Measurements from ENCODE around the gene SKIC3. TPM values are rescaled to one million over a fixed set of nuclear protein-coding genes. Genes with fewer than 3 reads are reported as not detected.

Gene SKIC3
- 454 TPM in 2 replicates for total RNA-seq (2013; cell fraction: nucleolus; rRNA removed)
- total RNA-seq (2014; rRNA removed) = 57.3 and 74.7 TPM in 2 replicates
- 69.9 and 75.9 TPM in 2 replicates for total RNA-seq (2014; rRNA removed; fragmentation: Illumina TruSeq; extraction: Trizol)
- total RNA-seq (2021) = 57.0 and 65.3 TPM in 2 replicates
- polyA plus RNA-seq (2011; ENCODE audit: low read depth) = 20.6 TPM
- polyA plus RNA-seq (2011; rRNA removed) = 73.7 and 124 TPM in 2 replicates
- polyA plus RNA-seq (2011; cell fraction: cytosol; rRNA removed) = 18.9 and 19.8 TPM in 2 replicates
- polyA plus RNA-seq (2011; cell fraction: nucleus; rRNA removed) = 113 and 162 TPM in 2 replicates
- 26.7 and 35.8 TPM in 2 replicates for polyA plus RNA-seq (2012)
- 49.2 and 58.4 TPM in 2 replicates for polyA plus RNA-seq (2014; fragmentation: Illumina TruSeq; extraction: Trizol)
- polyA plus RNA-seq (2014; fragmentation: Nextera tagmentation; extraction: Ambion mirVana) = 10 to 100 TPM; 23.6 to 42.1 TPM
- polyA plus RNA-seq (2014; rRNA removed) = 32.7 and 36.6 TPM in 2 replicates
- polyA plus RNA-seq (2016; fragmentation: Nextera tagmentation; extraction: Ambion mirVana) = 10 to 100 TPM; 54.0 to 61.3 TPM
- polyA minus RNA-seq (2011; rRNA and poly(A)+ RNA removed) = 76.0 and 124 TPM in 2 replicates
- polyA minus RNA-seq (2011; cell fraction: cytosol; rRNA and poly(A)+ RNA removed) = 23.3 and 31.5 TPM in 2 replicates
- polyA minus RNA-seq (2011; cell fraction: nucleus; rRNA and poly(A)+ RNA removed) = 78.8 and 92.6 TPM in 2 replicates
- Bru-seq, nascent RNA = percentile 85 among the genes with signal in this experiment
- BruChase-seq, experiment 1, labeled RNA remaining after a 6-hour chase = percentile 91 among the genes with signal in this experiment
- BruChase-seq, experiment 2, labeled RNA remaining after a 2-hour chase = percentile 90 among the genes with signal in this experiment
- long read RNA-seq, experiment 1, partial matches to known transcripts = 6 of 7 reads
- long read RNA-seq, experiment 1, other reads (novel, unspliced or antisense) = 1 of 7 reads
- long read RNA-seq, experiment 2, partial matches to known transcripts = 109 of 124 reads
- long read RNA-seq, experiment 2, other reads (novel, unspliced or antisense) = 15 of 124 reads

GRCh38 chr5:95554647-95555548 is at the start of gene SKIC3, which contains the start of gene ARSK:
Gene SKIC3, minus strand, starts transcription at chr5:95554977. Its CDS starts 7,827 bp downstream, at chr5:95547150.
Gene ARSK, plus strand, starts transcription at chr5:95555101. Its CDS starts 178 bp downstream, at chr5:95555279.
- H3K9ac ChIP-seq (ENCODE audit: control insufficient read depth, insufficient read depth, low read length) = peak within 1 kb of the TSS; percentile 71
- intact Hi-C loops (cut with micrococcal nuclease; ENCODE audit: unreplicated experiment) = loop anchor here (1.0 to 10.0 kb wide), 3 partner anchors 62 to 290 kb away; partner anchors contain the start of gene RHOBTB3
- ChIA-PET CTCF (interaction anchor here (0.9 to 1.0 kb wide), 2 partner anchors 9 to 22 kb away, joined by 4 to 5 read pairs; no protein-coding TSS in a partner anchor), POLR2A (interaction anchor here (0.5 to 1.3 kb wide), 4 partner anchors 9 to 138 kb away, joined by 3 to 4 read pairs (median 4); no protein-coding TSS in a partner anchor), RAD21 (ENCODE audit: unreplicated experiment) (interaction anchor here (0.8 to 1.6 kb wide), 5 partner anchors 11 to 474 kb away, joined by 3 to 5 read pairs (median 4); partner anchors contain the start of gene RFESD), SMC1A (ENCODE audit: uncharacterized antibody, unreplicated experiment) (interaction anchor here (1.3 kb wide), 1 partner anchor 18 kb away, joined by 3 read pairs; no protein-coding TSS in a partner anchor)
- H3K9me3 ChIP-seq (replicated peaks; ENCODE audit: control insufficient read depth, insufficient read depth, low read length) = no peaks in the 10 kb centered on the region
- peak within 1 kb of the TSS; percentile 87 for H3K4me2 ChIP-seq (ENCODE audit: control insufficient read depth, insufficient read depth)
- H3K4me1 ChIP-seq (ENCODE audit: control insufficient read depth, insufficient read depth, low read length) = peaks cover 4% of the 10 kb centered on the region; the same call in 1 of the 2 replicates
- H3K79me2 ChIP-seq (ENCODE audit: control insufficient read depth, insufficient read depth, low read length) = peaks cover 27% of the 10 kb centered on the region
- in situ Hi-C loops (cut with MboI) = no loop called here
- no peaks in the 10 kb centered on the region for H3K36me3 ChIP-seq (ENCODE audit: control insufficient read depth in 2 of 2, insufficient read depth in 2 of 2, low read length in 1 of 2)
- WGBS (ENCODE audit: insufficient coverage, insufficient replicate concordance, low lambda C conversion rate, missing lambda C conversion rate) = under 1% methylated on average over 63 of the region's 63 CpGs
- peak within 1 kb of the TSS; percentile 87 for H3K4me3 ChIP-seq
- H3K27me3 ChIP-seq (replicated peaks in 1 of 2; ENCODE audit: control insufficient read depth in 2 of 2, insufficient read depth in 2 of 2, low read length in 1 of 2) = no peaks in the 10 kb centered on the region
- DNase-seq (ENCODE audit: low read depth, low spot score) (peak; percentile 99), ATAC-seq (peak; percentile 94), FAIRE-seq (peak; percentile 92)
- BruUV-seq (replicated peaks) = TSS peak; percentile 81
- peak within 1 kb of the TSS; percentile 80 for H3K27ac ChIP-seq (ENCODE audit: control insufficient read depth, insufficient read depth)
- peak within 1 kb of the TSS; percentile 94 for H2AFZ ChIP-seq (ENCODE audit: control insufficient read depth, low read depth, low read length)
- no peaks in the 10 kb centered on the region for H4K20me1 ChIP-seq (ENCODE audit: control insufficient read depth, insufficient read depth)
- TF ChIP-seq SIX5 (IDR thresholded peaks at IDR 0.05; ENCODE audit: low read depth, low read length, severe bottlenecking) = peak; percentile 86
- peak in 1 of 2 experiments; percentile 96; a peak in 2 of 4 replicates for TF ChIP-seq SRF (IDR thresholded peaks at IDR 0.05; ENCODE audit: low read depth in 2 of 2, low read length in 2 of 2)
- no peak for TF ChIP-seq HDAC2 (IDR thresholded peaks at IDR 0.05)
- TF ChIP-seq TARDBP (IDR thresholded peaks at IDR 0.05; ENCODE audit: borderline replicate concordance) = no peak
- TF ChIP-seq TAF1 (IDR thresholded peaks at IDR 0.05; ENCODE audit: borderline replicate concordance, low read depth, low read length) = 0 out of 2 replicates have a peak, but pooled peaks have one; percentile 7
- TF ChIP-seq SMARCA5 (IDR thresholded peaks at IDR 0.05) = peak; percentile 51; the same call in 1 of the 2 replicates
- peak; percentile 64 for TF ChIP-seq NKRF (conservative IDR thresholded peaks at IDR 0.05)
- TF ChIP-seq MYC (IDR thresholded peaks at IDR 0.05; ENCODE audit: insufficient read depth, insufficient read length, insufficient replicate concordance, low read length, severe bottlenecking) = no peak
- peak; percentile 60 for TF ChIP-seq SIN3A (IDR thresholded peaks at IDR 0.05; ENCODE audit: low read depth, low read length)
- TF ChIP-seq SMAD1 (IDR thresholded peaks at IDR 0.05; ENCODE audit: low read depth, partially characterized antibody) = no peak
- TF ChIP-seq ZBTB4 (CRISPR knock-in tag; IDR thresholded peaks at IDR 0.05) = no peak
- TF ChIP-seq MEF2B (IDR thresholded peaks at IDR 0.05; ENCODE audit: partially characterized antibody, poor library complexity, severe bottlenecking) = peak; percentile 26
